Upper lobe of left lung (tissue), 6 donors: Measurements from ENCODE around the gene ADGRD2. TPM values are rescaled to one million over a fixed set of nuclear protein-coding genes. Genes with fewer than 3 reads are reported as not detected.

ENCODE experiments used
- ATAC-seq, 2 donors: fragments of 200-7000 bp; cut with Tn5 transposase; one replicate each; pipeline ENCODE4 v1.9.1; 2022; ENCODE audit warnings: mild to moderate bottlenecking in 2 of 2, moderate library complexity in 2 of 2; ENCODE audit not compliant: low FRiP score in 2 of 2
- DNase-seq, 2 donors: peaks; one replicate each; pipeline ENCODE4 v3.0.0-alpha.2; 2019 to 2020
- H3K27ac ChIP-seq, 4 donors: fragments of 200-600 bp; sonication (generic); one replicate each; pipeline ENCODE4 v1.5.1; 2016 to 2019
- H3K27me3 ChIP-seq, 4 donors: fragments of 200-600 bp; sonication (generic); one replicate each; pipeline ENCODE4 v1.5.1; 2017 to 2019
- H3K36me3 ChIP-seq, 4 donors: fragments of 200-600 bp; sonication (generic); one replicate each; pipeline ENCODE4 v1.5.1; 2016 to 2019
- H3K4me1 ChIP-seq, 4 donors: fragments of 200-600 bp; sonication (generic); one replicate each; pipeline ENCODE4 v1.5.1; 2018 to 2019
- H3K4me3 ChIP-seq, 4 donors: fragments of 200-600 bp; sonication (generic); one replicate each; pipeline ENCODE4 v1.5.1; 2017 to 2019; ENCODE audit warnings: mild to moderate bottlenecking in 2 of 4, moderate library complexity in 1 of 4
- H3K9me3 ChIP-seq, 4 donors: fragments of 200-600 bp; sonication (generic); one replicate each; pipeline ENCODE4 v1.5.1; 2018 to 2019
- CTCF ChIP-seq, 6 experiments: fragments of 450-650 bp in 4 of 6; fragments of 200-600 bp in 2 of 6; sonication (generic) in 2 of 6; IDR thresholded peaks; one replicate each; pipeline ENCODE4 v1.5.1; 2016 to 2019; ENCODE audit warnings: antibody characterized with exemption in 6 of 6
- EP300 ChIP-seq, 4 donors: sonication (generic); formaldehyde crosslinking; IDR thresholded peaks; one replicate each; pipeline ENCODE4 v1.5.1; 2017; ENCODE audit warnings: antibody characterized with exemption in 4 of 4, control low read depth in 2 of 4
- POLR2A ChIP-seq, 4 donors: fragments of 450-650 bp; IDR thresholded peaks; one replicate each; pipeline ENCODE4 v1.5.1; 2016 to 2017; ENCODE audit warnings: antibody characterized with exemption in 4 of 4, mild to moderate bottlenecking in 2 of 4
- POLR2AphosphoS5 ChIP-seq, 2 donors: sonication (generic); formaldehyde crosslinking; IDR thresholded peaks; one replicate each; pipeline ENCODE4 v1.5.1; 2017; ENCODE audit warnings: antibody characterized with exemption in 2 of 2
- WGBS, 2 donors: methylation state at CpG; one replicate each; pipeline ENCODE4 v1.1.5; 2017 to 2018; 5-methylcytosine and 5-hydroxymethylcytosine counted together
- total RNA-seq, 6 donors: library from RNA; depleted of rRNA in 4 of 6; stranded (reverse); fragments of >200 nt in 4 of 6; gene quantifications; one replicate each; pipeline versions ENCODE4 v1.1.0 to v1.2.1, GENCODE V29; 2016 to 2021
- donor health status: DM: no; HTN: no; CAD: no; lungs with moderate emphysema.
- donor health status: DM: no; HTN: yes; CAD: no; lungs with severe emphysema.

ADGRD2 gene
- total RNA-seq, 6 donors from 2014 or later, result not detected

- Histone ChIP-seq H3K4me1 (no peaks in the 10 kb centered on the region), H3K4me3 (no peak overlapping the region), H3K27ac (no peak overlapping the region), H3K36me3 (no peaks in the 10 kb centered on the region), H3K9me3 (no peaks in the 10 kb centered on the region), H3K27me3 (no peaks in the 10 kb centered on the region)
- DNase-seq (no peak), ATAC-seq (no peak)
- WGBS, 2 donors, result 79% methylated on average over 7 of the region's 7 CpGs
- TF ChIP-seq POLR2A (IDR thresholded peaks at IDR 0.05), result no peak
Observed at GRCh38 chr9:124522121-124523098, 72.2 kb downstream of the ADGRD2 start.

GRCh38 chr9:124526174-124526573, 75.9 kb downstream of the ADGRD2 start:
- no peak overlapping the region for H3K4me3 ChIP-seq
- H3K9me3 ChIP-seq, result no peaks in the 10 kb centered on the region
- no peak overlapping the region for H3K27ac ChIP-seq
- DNase-seq, result no peak
- no peaks in the 10 kb centered on the region for H3K36me3 ChIP-seq
- no peaks in the 10 kb centered on the region for H3K4me1 ChIP-seq
- TF ChIP-seq EP300 (IDR thresholded peaks at IDR 0.05) (no peak), POLR2AphosphoS5 (IDR thresholded peaks at IDR 0.05) (no peak)
- 92 to 95% methylated on average over 2 of the region's 2 CpGs for WGBS, 2 donors
- H3K27me3 ChIP-seq, result no peaks in the 10 kb centered on the region
- no peak for ATAC-seq

GRCh38 chr9:124527781-124528180, 77.5 kb downstream of the ADGRD2 start:
- WGBS, 2 donors, result 79 to 80% methylated on average over 3 of the region's 3 CpGs
- TF ChIP-seq EP300 (IDR thresholded peaks at IDR 0.05), result no peak
- TF ChIP-seq CTCF (IDR thresholded peaks at IDR 0.05), result no peak
- TF ChIP-seq POLR2A (IDR thresholded peaks at IDR 0.05), result no peak
- no peak for TF ChIP-seq POLR2AphosphoS5 (IDR thresholded peaks at IDR 0.05)
- Histone ChIP-seq H3K27me3 (no peaks in the 10 kb centered on the region), H3K9me3 (no peaks in the 10 kb centered on the region), H3K4me1 (no peaks in the 10 kb centered on the region), H3K4me3 (no peak overlapping the region), H3K36me3 (no peaks in the 10 kb centered on the region), H3K27ac (no peak overlapping the region)
- ATAC-seq (no peak), DNase-seq (no peak)

Other genes starting within 250 kb of the ADGRD2 start
- gene NEK6, start 192.5 kb upstream of the ADGRD2 start, total RNA-seq, result 100 to 1,000 TPM in 2 of 6 donors, 10 to 100 TPM in 4; 33.8 to 144 (median 59.7) TPM
- 100 to 1,000 TPM in 2 of 6 donors, 10 to 100 TPM in 4; 17.8 to 112 (median 87.1) TPM for gene PSMB7, start 35.0 kb upstream of the ADGRD2 start, total RNA-seq
- under 1 TPM in 2 of 6 donors, not detected in 4; 0.30 to 0.49 TPM for gene NR5A1, start 56.9 kb downstream of the ADGRD2 start, total RNA-seq